Measurements from ENCODE around the gene FBLN7.

The FBLN7 gene, protein sequence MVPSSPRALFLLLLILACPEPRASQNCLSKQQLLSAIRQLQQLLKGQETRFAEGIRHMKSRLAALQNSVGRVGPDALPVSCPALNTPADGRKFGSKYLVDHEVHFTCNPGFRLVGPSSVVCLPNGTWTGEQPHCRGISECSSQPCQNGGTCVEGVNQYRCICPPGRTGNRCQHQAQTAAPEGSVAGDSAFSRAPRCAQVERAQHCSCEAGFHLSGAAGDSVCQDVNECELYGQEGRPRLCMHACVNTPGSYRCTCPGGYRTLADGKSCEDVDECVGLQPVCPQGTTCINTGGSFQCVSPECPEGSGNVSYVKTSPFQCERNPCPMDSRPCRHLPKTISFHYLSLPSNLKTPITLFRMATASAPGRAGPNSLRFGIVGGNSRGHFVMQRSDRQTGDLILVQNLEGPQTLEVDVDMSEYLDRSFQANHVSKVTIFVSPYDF

DNA sequence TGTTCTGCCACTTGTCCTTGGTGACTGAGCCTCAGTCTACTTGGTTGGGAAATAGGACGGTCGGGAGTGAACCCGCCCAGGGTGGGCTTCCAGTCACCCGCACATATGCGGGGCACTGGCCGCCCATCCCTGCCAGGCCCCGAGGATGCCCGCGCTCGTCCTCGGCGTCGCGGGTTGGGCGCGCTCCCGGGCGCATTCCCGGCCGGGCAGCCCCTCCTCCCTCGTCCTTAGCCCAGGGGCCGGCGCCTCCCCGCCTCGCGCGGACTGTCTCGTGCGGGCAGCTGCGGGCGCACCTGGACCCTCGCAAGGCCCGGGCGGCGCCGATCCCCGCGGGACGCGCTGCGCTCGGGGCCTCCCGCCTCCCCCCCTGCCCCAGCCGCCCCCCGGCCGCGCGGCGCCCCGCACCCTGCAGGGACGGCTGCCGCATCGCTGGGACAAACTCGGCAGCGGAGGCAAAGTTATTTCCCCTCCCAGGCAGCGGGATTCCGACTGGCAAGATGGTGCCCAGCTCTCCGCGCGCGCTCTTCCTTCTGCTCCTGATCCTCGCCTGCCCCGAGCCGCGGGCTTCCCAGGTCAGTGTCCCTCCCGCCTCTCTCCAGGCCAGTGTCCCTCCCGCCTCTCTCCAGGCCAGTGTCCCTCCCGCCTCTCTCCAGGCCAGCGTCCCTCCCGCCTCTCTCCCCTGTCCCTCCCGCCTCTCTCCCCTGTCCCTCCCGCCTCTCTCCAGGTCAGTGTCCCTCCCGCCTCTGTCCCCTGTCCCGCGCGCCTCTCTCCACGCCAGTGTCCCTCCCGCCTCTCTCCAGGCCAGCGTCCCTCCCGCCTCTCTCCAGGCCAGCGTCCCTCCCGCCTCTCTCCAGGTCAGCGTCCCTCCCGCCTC is at the start of gene FBLN7:
Gene FBLN7, plus strand, starts transcription at position 227 of the 874 bp plus-strand sequence. Its CDS starts 271 bp downstream, at position 498.
- TF ChIP-seq, protein P1, sequence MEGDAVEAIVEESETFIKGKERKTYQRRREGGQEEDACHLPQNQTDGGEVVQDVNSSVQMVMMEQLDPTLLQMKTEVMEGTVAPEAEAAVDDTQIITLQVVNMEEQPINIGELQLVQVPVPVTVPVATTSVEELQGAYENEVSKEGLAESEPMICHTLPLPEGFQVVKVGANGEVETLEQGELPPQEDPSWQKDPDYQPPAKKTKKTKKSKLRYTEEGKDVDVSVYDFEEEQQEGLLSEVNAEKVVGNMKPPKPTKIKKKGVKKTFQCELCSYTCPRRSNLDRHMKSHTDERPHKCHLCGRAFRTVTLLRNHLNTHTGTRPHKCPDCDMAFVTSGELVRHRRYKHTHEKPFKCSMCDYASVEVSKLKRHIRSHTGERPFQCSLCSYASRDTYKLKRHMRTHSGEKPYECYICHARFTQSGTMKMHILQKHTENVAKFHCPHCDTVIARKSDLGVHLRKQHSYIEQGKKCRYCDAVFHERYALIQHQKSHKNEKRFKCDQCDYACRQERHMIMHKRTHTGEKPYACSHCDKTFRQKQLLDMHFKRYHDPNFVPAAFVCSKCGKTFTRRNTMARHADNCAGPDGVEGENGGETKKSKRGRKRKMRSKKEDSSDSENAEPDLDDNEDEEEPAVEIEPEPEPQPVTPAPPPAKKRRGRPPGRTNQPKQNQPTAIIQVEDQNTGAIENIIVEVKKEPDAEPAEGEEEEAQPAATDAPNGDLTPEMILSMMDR (IDR thresholded peaks at IDR 0.05; ENCODE audit: borderline replicate concordance, insufficient read depth, low read depth, low read length): no peak
- H3K4me3 ChIP-seq (ENCODE audit: low read depth, low read length): peak within 1 kb of the TSS; percentile 30

GRCh38 chr2:112089375-112089774 is 48.8 kb upstream of the FBLN7 start:
- H3K4me3 ChIP-seq (ENCODE audit: low read depth, low read length): no peak overlapping the region
- TF ChIP-seq, protein P1 (IDR thresholded peaks at IDR 0.05; ENCODE audit: borderline replicate concordance, insufficient read depth, low read depth, low read length): no peak

DNA sequence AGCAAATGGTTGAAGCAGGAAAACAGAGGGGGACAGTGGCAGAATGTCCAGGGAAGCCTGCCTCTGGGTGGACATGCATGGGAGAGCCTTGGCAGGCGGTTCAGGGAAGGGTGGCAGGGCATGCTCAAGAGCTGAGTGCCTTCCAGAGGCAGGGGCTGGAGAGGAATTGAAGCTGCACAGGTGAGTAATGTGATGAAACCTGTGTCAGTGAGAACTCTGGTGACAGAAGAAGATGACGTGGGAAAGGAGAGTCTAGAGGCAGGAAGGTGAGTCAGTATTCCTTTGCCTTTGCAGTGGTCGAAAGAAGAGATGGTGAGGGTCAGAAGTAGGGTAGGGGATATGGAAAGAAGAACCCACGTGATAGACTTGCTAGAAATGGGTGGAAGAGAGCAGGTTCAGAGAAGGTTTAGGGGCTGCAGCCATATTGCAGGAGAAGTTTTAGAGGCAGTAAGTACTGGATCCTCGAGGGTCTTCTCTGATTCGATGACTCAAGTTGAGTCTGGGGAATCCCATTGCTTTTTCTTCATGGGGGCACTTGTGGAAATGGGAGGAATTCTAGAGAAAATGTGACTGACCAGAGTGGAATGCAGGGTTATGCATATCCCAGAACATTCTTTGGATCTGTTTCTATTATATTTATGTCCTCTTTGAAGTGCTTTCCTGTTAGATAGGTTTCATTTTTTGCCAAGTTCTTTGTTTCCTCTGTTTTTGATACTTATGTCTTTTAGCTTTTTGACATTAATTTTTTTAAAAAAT is 45.7 kb upstream of the FBLN7 start:
- TF ChIP-seq, protein P1 (IDR thresholded peaks at IDR 0.05; ENCODE audit: borderline replicate concordance, insufficient read depth, low read depth, low read length): no peak
- H3K4me3 ChIP-seq (ENCODE audit: low read depth, low read length): no peak overlapping the region

- H3K4me3 ChIP-seq (ENCODE audit: low read depth, low read length): no peak overlapping the region
- TF ChIP-seq, protein P1 (IDR thresholded peaks at IDR 0.05; ENCODE audit: borderline replicate concordance, insufficient read depth, low read depth, low read length): no peak
Observed at GRCh38 chr2:112093216-112093615, 45.0 kb upstream of the FBLN7 start.

DNA sequence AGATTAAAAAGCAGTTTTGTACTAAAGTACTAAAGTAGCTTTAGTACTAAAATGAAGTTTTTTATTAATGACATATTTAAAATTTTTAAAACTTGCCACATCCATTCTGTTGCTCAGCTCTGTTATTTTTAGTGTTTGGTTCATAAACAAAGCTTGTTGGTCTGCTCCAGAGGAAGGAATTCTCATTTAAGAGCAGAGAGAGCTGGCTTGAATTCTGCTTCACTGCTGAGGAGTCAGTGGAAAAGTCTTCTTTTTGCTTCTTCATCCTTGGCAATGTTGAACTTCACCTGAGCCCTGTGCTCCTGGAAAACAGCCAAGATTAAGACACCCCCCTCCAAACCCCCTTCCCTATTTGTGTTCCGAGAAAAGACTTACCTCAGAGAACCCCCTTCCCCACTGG is 42.5 kb upstream of the FBLN7 start:
- H3K4me3 ChIP-seq (ENCODE audit: low read depth, low read length): no peak overlapping the region
- TF ChIP-seq, protein P1 (IDR thresholded peaks at IDR 0.05; ENCODE audit: borderline replicate concordance, insufficient read depth, low read depth, low read length): no peak

DNA sequence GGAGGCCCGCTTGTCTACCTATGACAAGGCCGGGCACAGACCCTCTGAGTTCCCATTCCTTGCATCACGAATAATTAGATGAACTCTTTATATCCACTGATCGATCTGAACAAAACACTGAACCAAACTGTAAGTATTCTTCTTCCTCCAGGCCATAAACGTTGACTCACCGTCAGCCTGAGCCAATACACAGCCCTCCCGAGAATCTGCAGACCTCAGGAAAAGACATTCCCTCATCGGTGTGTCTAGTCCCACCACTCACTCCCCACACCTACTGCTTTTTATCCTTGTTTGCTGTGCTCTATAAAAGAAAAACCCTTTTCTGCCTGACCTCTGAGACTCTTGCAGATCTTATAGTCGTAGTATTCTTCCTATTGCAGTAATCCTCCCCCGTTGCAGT is 42.1 kb upstream of the FBLN7 start:
- H3K4me3 ChIP-seq (ENCODE audit: low read depth, low read length): no peak overlapping the region
- TF ChIP-seq, protein P1 (IDR thresholded peaks at IDR 0.05; ENCODE audit: borderline replicate concordance, insufficient read depth, low read depth, low read length): no peak

All from GM12875 (cell line).